ENCODE results near the gene DTHD1. TPM values are rescaled to one million over a fixed set of nuclear protein-coding genes. Genes with fewer than 3 reads are reported as not detected.

DTHD1 gene
- total and polyA plus RNA-seq, 2 of the 8 experiments (the other 6 are each of a cell fraction or from before 2014, with no cell fraction given): not detected

DNA sequence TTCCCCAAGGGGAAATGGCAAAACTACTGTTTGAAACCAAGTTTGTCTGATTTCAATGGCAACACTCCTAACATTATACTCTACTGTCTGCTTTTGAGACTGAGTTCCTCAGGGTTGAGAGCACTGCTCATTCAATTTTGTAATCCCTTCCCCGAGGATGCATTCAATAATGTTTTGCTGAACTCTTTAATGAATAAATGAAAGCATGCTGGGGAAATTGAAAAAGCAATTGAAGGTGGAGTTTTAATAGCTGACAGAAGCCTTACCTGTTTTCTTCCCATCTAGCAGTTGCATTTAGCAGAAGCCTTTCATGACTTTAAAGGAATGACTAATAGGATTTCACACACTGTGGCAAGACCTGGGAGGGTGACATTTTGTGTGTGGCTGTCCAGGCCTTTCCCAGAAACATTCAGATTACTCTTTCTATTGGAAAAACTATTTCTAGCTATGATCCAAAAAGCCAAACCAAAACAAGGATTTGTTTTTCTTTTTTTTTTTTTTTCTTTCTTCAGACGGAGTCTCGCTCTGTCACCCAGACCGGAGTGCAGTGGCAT is 45.1 kb downstream of the DTHD1 start (continued):
- TF ChIP-seq, protein P1, sequence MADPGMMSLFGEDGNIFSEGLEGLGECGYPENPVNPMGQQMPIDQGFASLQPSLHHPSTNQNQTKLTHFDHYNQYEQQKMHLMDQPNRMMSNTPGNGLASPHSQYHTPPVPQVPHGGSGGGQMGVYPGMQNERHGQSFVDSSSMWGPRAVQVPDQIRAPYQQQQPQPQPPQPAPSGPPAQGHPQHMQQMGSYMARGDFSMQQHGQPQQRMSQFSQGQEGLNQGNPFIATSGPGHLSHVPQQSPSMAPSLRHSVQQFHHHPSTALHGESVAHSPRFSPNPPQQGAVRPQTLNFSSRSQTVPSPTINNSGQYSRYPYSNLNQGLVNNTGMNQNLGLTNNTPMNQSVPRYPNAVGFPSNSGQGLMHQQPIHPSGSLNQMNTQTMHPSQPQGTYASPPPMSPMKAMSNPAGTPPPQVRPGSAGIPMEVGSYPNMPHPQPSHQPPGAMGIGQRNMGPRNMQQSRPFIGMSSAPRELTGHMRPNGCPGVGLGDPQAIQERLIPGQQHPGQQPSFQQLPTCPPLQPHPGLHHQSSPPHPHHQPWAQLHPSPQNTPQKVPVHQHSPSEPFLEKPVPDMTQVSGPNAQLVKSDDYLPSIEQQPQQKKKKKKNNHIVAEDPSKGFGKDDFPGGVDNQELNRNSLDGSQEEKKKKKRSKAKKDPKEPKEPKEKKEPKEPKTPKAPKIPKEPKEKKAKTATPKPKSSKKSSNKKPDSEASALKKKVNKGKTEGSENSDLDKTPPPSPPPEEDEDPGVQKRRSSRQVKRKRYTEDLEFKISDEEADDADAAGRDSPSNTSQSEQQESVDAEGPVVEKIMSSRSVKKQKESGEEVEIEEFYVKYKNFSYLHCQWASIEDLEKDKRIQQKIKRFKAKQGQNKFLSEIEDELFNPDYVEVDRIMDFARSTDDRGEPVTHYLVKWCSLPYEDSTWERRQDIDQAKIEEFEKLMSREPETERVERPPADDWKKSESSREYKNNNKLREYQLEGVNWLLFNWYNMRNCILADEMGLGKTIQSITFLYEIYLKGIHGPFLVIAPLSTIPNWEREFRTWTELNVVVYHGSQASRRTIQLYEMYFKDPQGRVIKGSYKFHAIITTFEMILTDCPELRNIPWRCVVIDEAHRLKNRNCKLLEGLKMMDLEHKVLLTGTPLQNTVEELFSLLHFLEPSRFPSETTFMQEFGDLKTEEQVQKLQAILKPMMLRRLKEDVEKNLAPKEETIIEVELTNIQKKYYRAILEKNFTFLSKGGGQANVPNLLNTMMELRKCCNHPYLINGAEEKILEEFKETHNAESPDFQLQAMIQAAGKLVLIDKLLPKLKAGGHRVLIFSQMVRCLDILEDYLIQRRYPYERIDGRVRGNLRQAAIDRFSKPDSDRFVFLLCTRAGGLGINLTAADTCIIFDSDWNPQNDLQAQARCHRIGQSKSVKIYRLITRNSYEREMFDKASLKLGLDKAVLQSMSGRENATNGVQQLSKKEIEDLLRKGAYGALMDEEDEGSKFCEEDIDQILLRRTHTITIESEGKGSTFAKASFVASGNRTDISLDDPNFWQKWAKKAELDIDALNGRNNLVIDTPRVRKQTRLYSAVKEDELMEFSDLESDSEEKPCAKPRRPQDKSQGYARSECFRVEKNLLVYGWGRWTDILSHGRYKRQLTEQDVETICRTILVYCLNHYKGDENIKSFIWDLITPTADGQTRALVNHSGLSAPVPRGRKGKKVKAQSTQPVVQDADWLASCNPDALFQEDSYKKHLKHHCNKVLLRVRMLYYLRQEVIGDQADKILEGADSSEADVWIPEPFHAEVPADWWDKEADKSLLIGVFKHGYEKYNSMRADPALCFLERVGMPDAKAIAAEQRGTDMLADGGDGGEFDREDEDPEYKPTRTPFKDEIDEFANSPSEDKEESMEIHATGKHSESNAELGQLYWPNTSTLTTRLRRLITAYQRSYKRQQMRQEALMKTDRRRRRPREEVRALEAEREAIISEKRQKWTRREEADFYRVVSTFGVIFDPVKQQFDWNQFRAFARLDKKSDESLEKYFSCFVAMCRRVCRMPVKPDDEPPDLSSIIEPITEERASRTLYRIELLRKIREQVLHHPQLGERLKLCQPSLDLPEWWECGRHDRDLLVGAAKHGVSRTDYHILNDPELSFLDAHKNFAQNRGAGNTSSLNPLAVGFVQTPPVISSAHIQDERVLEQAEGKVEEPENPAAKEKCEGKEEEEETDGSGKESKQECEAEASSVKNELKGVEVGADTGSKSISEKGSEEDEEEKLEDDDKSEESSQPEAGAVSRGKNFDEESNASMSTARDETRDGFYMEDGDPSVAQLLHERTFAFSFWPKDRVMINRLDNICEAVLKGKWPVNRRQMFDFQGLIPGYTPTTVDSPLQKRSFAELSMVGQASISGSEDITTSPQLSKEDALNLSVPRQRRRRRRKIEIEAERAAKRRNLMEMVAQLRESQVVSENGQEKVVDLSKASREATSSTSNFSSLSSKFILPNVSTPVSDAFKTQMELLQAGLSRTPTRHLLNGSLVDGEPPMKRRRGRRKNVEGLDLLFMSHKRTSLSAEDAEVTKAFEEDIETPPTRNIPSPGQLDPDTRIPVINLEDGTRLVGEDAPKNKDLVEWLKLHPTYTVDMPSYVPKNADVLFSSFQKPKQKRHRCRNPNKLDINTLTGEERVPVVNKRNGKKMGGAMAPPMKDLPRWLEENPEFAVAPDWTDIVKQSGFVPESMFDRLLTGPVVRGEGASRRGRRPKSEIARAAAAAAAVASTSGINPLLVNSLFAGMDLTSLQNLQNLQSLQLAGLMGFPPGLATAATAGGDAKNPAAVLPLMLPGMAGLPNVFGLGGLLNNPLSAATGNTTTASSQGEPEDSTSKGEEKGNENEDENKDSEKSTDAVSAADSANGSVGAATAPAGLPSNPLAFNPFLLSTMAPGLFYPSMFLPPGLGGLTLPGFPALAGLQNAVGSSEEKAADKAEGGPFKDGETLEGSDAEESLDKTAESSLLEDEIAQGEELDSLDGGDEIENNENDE (IDR thresholded peaks at IDR 0.05; ENCODE audit: insufficient replicate concordance, low read length): no peak
- TF ChIP-seq BRCA1 (IDR thresholded peaks at IDR 0.05; ENCODE audit: low read depth, low read length) (no peak), GABPA (IDR thresholded peaks at IDR 0.05; ENCODE audit: borderline replicate concordance, insufficient read depth, low read length) (no peak), TAF1 (IDR thresholded peaks at IDR 0.05; ENCODE audit: low read depth, low read length) (no peak), KDM1A (IDR thresholded peaks at IDR 0.05; ENCODE audit: borderline replicate concordance, low read length) (no peak), CREB1 (IDR thresholded peaks at IDR 0.05) (no peak), SP2 (IDR thresholded peaks at IDR 0.05; ENCODE audit: low read length) (no peak), BCL11A (IDR thresholded peaks at IDR 0.05; ENCODE audit: low read depth in 2 of 2, low read length in 2 of 2) (no peak), MAFK (IDR thresholded peaks at IDR 0.05; ENCODE audit: low read depth, low read length) (no peak), CTBP2 (IDR thresholded peaks at IDR 0.05; ENCODE audit: borderline replicate concordance, insufficient read depth, insufficient read length, low read length) (no peak)
- TF ChIP-seq, protein P2, sequence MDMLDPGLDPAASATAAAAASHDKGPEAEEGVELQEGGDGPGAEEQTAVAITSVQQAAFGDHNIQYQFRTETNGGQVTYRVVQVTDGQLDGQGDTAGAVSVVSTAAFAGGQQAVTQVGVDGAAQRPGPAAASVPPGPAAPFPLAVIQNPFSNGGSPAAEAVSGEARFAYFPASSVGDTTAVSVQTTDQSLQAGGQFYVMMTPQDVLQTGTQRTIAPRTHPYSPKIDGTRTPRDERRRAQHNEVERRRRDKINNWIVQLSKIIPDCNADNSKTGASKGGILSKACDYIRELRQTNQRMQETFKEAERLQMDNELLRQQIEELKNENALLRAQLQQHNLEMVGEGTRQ (IDR thresholded peaks at IDR 0.05; ENCODE audit: low read length): no peak
